Measurements from ENCODE around the gene PNLDC1. TPM values are rescaled to one million over a fixed set of nuclear protein-coding genes. Genes with fewer than 3 reads are reported as not detected.

Gene PNLDC1
- total and polyA plus RNA-seq, 4 donors: 0.08 to 3.1 (median 0.58) TPM; not detected in 1

DNA sequence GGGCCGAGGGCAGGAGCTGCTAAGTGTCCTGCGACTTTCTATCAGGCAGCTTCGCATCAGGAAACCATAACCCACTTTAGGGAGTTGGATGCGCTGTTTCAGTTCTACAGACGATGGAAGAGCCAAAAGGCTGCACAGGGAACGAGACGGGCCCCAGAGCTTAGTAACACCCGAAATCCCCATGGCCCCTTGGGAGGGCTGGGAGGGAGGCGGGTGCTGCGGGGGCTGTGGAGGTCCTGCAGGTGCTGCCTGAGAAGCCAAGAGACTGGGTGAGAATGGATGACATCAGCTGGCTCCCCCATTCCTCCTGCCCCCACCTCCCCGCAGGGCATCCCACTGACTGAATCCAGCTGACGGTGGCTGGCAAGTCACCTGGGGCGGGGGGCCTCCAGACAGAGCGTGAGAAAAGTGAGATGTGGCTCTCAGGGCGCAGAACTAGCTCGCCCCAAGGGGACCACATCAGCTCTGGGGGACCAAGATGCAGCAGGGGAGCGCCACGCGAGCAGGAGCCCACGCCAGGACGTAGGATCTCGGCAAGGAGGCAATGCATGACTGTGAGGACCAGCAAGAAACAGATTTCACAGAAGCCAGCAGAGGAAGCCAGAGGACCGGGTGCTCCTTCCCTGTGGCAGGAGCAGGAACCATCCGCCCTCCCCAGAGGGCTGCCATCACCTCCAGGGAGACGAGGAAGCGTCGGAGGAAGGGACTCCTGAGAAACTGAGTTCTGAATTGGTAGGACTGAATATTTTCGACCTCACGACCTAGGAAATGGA is 36.8 kb downstream of the PNLDC1 start:
- H3K4me1 ChIP-seq (ENCODE audit: control insufficient read depth in 4 of 4, insufficient read depth in 4 of 4, low read length in 3 of 4): no peaks in the 10 kb centered on the region
- no peak for TF ChIP-seq EGR1 (IDR thresholded peaks at IDR 0.05; ENCODE audit: low read depth in 2 of 2)
- TF ChIP-seq FOXA1 (IDR thresholded peaks at IDR 0.05): no peak
- TF ChIP-seq, protein P1, sequence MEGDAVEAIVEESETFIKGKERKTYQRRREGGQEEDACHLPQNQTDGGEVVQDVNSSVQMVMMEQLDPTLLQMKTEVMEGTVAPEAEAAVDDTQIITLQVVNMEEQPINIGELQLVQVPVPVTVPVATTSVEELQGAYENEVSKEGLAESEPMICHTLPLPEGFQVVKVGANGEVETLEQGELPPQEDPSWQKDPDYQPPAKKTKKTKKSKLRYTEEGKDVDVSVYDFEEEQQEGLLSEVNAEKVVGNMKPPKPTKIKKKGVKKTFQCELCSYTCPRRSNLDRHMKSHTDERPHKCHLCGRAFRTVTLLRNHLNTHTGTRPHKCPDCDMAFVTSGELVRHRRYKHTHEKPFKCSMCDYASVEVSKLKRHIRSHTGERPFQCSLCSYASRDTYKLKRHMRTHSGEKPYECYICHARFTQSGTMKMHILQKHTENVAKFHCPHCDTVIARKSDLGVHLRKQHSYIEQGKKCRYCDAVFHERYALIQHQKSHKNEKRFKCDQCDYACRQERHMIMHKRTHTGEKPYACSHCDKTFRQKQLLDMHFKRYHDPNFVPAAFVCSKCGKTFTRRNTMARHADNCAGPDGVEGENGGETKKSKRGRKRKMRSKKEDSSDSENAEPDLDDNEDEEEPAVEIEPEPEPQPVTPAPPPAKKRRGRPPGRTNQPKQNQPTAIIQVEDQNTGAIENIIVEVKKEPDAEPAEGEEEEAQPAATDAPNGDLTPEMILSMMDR (IDR thresholded peaks at IDR 0.05; ENCODE audit: low read depth, low read length, missing input control): no peak
- TF ChIP-seq, protein P2, sequence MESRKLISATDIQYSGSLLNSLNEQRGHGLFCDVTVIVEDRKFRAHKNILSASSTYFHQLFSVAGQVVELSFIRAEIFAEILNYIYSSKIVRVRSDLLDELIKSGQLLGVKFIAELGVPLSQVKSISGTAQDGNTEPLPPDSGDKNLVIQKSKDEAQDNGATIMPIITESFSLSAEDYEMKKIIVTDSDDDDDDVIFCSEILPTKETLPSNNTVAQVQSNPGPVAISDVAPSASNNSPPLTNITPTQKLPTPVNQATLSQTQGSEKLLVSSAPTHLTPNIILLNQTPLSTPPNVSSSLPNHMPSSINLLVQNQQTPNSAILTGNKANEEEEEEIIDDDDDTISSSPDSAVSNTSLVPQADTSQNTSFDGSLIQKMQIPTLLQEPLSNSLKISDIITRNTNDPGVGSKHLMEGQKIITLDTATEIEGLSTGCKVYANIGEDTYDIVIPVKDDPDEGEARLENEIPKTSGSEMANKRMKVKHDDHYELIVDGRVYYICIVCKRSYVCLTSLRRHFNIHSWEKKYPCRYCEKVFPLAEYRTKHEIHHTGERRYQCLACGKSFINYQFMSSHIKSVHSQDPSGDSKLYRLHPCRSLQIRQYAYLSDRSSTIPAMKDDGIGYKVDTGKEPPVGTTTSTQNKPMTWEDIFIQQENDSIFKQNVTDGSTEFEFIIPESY (IDR thresholded peaks at IDR 0.05): no peak
- no peak for TF ChIP-seq HNF4A (conservative IDR thresholded peaks at IDR 0.05)
- TF ChIP-seq, protein P3, sequence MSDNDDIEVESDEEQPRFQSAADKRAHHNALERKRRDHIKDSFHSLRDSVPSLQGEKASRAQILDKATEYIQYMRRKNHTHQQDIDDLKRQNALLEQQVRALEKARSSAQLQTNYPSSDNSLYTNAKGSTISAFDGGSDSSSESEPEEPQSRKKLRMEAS (IDR thresholded peaks at IDR 0.05): no peak
- no peak overlapping the region for H3K9ac ChIP-seq (ENCODE audit: low read depth in 1 of 2, low read length in 2 of 2)
- no peak overlapping the region for H3K27ac ChIP-seq (ENCODE audit: low read depth in 1 of 2, low read length in 2 of 2)
- H3K9me3 ChIP-seq (ENCODE audit: control insufficient read depth in 4 of 4, low read length in 3 of 4): no peaks in the 10 kb centered on the region
- no peaks in the 10 kb centered on the region for H3K36me3 ChIP-seq (ENCODE audit: control insufficient read depth in 4 of 4, insufficient read depth in 3 of 4, low read depth in 1 of 4, low read length in 3 of 4)
- WGBS: 87% methylated on average over 29 of the region's 29 CpGs
- no peaks in the 10 kb centered on the region for H3K27me3 ChIP-seq (ENCODE audit: control insufficient read depth in 4 of 4, insufficient read depth in 4 of 4, low read length in 3 of 4)
- no peak overlapping the region for H3K4me3 ChIP-seq (ENCODE audit: low read depth in 1 of 3, low read length in 3 of 3)
- DNase-seq (ENCODE audit: low spot score): no peak

DNA sequence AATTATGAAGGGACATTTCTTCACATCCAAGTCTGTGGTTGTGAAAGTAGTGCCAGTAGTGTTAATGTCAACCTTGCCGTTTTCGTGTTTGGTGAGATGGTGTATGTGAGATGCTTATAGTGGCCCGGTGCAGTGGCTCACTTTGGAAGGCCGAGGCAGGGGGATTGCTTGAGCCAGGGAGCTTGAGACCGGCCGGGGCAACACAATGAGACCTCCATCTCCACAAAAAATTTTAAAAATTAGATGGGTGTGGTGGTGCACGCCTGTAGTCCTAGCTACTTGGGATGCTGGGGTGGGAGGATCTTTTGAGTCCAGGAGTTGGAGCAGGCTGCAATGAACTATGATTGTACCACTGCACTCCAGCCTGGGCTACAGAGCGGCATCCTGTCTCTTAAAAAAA is 37.4 kb downstream of the PNLDC1 start:
- Histone ChIP-seq H3K4me1 (ENCODE audit: control insufficient read depth in 4 of 4, insufficient read depth in 4 of 4, low read length in 3 of 4) (no peaks in the 10 kb centered on the region), H3K27ac (ENCODE audit: low read depth in 1 of 2, low read length in 2 of 2) (no peak overlapping the region), H3K9me3 (ENCODE audit: control insufficient read depth in 4 of 4, low read length in 3 of 4) (no peaks in the 10 kb centered on the region), H3K27me3 (ENCODE audit: control insufficient read depth in 4 of 4, insufficient read depth in 4 of 4, low read length in 3 of 4) (no peaks in the 10 kb centered on the region), H3K36me3 (ENCODE audit: control insufficient read depth in 4 of 4, insufficient read depth in 3 of 4, low read depth in 1 of 4, low read length in 3 of 4) (no peaks in the 10 kb centered on the region), H3K4me3 (ENCODE audit: low read depth in 1 of 3, low read length in 3 of 3) (no peak overlapping the region), H3K9ac (ENCODE audit: low read depth in 1 of 2, low read length in 2 of 2) (no peak overlapping the region)
- 80% methylated on average over 8 of the region's 8 CpGs for WGBS
- no peak for DNase-seq (ENCODE audit: low spot score)
- TF ChIP-seq RAD21 (IDR thresholded peaks at IDR 0.05) (no peak), TAF1 (conservative IDR thresholded peaks at IDR 0.05) (no peak), FOXA2 (IDR thresholded peaks at IDR 0.05) (no peak), YY1 (IDR thresholded peaks at IDR 0.05) (no peak), HNF4G (IDR thresholded peaks at IDR 0.05) (no peak)
- TF ChIP-seq, protein P2 (IDR thresholded peaks at IDR 0.05): no peak
- TF ChIP-seq, protein P3 (IDR thresholded peaks at IDR 0.05): no peak

Data from liver (tissue), 9 donors.